NB4 (cell line): ENCODE measurements around the gene RASGRP3.

Source experiments
- POLR2A ChIP-seq: IDR thresholded peaks from 2 replicates; pipeline ENCODE4 v1.6.1; 2011; ENCODE audit warnings: mild to moderate bottlenecking; ENCODE audit not compliant: insufficient read length; ENCODE audit errors: extremely low read depth
- TF ChIP-seq, protein P1 (sequence below): IDR thresholded peaks from one replicate; pipeline ENCODE4 v1.5.1; 2012; ENCODE audit warnings: low read depth, low read length

DNA sequence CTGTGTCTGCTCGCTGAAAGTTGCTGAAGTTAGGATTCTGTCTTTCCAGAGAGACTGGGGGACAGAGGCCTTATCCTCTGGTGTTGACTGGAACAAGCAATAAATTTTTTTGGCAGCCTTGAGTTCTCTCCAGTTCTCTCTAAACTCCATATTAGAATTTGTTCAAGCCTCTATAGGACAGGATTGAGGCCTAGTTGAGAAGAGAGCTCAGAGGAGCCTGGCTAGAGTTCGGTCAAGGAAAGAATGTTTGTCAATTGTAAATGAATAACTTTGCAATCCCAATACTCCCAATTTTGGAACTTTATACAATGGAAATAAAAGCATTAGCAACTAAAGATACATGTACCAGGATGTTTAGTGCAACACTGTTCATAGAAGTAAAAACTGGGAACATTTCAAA, 16.7 kb upstream of the RASGRP3 start:
- TF ChIP-seq POLR2A = no peak
- TF ChIP-seq, protein P1, sequence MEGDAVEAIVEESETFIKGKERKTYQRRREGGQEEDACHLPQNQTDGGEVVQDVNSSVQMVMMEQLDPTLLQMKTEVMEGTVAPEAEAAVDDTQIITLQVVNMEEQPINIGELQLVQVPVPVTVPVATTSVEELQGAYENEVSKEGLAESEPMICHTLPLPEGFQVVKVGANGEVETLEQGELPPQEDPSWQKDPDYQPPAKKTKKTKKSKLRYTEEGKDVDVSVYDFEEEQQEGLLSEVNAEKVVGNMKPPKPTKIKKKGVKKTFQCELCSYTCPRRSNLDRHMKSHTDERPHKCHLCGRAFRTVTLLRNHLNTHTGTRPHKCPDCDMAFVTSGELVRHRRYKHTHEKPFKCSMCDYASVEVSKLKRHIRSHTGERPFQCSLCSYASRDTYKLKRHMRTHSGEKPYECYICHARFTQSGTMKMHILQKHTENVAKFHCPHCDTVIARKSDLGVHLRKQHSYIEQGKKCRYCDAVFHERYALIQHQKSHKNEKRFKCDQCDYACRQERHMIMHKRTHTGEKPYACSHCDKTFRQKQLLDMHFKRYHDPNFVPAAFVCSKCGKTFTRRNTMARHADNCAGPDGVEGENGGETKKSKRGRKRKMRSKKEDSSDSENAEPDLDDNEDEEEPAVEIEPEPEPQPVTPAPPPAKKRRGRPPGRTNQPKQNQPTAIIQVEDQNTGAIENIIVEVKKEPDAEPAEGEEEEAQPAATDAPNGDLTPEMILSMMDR = no peak
